Endothelial cell of hepatic sinusoid (primary cell): ENCODE measurements around the gene CACNA1C.

Experiments
- in situ Hi-C: cut with HindIII; loops from 2 replicates; pipeline ENCODE4 v1.10.0; 2017; ENCODE audit warnings: low sequenced_read_pairs

The CACNA1C gene

DNA sequence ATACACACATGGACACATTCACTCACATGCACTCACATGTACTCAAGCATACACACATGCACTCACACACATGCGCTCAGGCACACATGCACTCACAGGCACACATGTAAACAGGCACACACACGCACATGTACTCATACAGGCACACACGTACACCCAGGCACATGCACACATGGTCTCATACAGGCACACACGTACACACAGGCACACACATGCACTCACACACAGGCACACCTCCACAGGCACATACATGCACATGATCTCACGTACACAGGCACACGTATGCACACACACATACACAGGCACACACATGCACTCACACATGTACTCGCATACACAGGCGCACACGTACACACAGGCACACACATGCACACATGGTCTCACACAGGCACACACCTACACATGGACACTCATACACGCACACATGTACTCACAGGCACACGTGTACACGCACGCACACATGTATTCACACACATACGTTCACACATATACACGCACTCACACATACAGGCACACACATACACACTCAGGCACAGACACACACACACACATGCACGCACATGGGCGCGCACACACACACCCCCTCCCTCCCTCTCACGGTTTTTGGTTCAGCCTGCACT lies 138.9 kb downstream of the CACNA1C start:
- in situ Hi-C loops = no loop called here

DNA sequence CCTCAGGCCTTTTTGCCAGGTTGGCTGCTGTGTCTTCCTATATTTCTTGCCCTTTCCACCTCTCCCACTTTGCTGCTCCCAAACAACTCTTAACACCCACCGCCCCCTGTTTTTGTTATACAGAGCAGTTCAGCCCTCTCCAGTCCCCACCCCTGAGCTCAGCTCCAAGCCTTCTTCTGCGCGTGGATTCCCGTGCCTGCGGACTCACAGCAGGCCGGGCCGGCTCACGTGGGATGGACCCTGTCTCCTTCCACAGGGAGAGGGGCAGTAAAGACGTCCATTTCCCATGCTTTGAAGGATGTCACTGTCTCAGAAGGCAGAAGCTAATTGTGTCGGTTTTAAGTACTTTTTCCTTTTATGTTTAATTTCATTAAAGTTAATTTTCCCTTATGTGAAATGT lies 139.4 kb downstream of the CACNA1C start:
- in situ Hi-C loops = no loop called here

DNA sequence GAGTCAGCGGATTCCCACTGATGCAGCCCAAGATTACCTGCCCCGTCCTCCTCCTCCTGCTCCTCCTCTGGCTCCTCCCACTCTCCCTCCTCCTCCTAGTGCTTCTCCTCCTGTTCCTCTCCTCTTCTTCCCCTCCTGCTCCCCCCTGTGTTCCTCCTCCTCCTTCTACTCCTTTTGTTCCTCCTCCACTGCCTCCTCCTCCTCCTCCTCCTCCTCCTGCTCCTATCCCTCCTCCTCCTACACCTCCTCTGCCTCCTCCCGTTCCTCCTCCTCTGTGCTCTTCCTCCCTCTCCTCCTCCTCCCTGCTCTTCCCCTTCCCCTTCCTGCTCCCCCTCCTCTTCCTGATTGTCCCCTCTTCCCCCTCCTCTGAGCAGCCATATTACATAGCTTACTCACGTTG lies 141.3 kb downstream of the CACNA1C start:
- in situ Hi-C loops = no loop called here

DNA sequence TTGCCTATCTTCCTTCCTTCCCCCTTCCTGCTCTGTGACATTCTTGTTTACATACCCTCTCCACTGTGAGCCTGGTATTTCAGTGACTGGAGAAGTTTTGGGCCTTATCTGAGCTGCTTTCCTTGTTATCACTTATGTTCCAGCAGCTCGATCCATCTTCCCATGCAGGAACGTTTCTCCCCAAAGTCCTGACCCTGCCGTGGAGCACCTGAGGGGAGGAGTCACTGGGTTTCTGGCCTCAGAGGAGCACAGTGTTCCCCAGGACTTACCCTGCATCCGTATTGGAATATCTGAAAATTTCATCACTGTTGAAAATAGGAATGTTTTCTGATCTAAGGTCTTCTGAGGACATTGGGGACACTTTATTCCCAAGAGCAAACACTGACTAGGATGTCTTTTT lies 141.8 kb downstream of the CACNA1C start:
- in situ Hi-C loops = no loop called here

GRCh38 chr12:2195085-2195484 lies 142.3 kb downstream of the CACNA1C start:
- in situ Hi-C loops = no loop called here

- in situ Hi-C loops = no loop called here
Measured at GRCh38 chr12:2198005-2198501, 145.3 kb downstream of the CACNA1C start.

- in situ Hi-C loops = no loop called here
Measured at GRCh38 chr12:2198542-2198941, 145.8 kb downstream of the CACNA1C start.

GRCh38 chr12:2205996-2206395 lies 153.2 kb downstream of the CACNA1C start:
- in situ Hi-C loops = no loop called here

DNA sequence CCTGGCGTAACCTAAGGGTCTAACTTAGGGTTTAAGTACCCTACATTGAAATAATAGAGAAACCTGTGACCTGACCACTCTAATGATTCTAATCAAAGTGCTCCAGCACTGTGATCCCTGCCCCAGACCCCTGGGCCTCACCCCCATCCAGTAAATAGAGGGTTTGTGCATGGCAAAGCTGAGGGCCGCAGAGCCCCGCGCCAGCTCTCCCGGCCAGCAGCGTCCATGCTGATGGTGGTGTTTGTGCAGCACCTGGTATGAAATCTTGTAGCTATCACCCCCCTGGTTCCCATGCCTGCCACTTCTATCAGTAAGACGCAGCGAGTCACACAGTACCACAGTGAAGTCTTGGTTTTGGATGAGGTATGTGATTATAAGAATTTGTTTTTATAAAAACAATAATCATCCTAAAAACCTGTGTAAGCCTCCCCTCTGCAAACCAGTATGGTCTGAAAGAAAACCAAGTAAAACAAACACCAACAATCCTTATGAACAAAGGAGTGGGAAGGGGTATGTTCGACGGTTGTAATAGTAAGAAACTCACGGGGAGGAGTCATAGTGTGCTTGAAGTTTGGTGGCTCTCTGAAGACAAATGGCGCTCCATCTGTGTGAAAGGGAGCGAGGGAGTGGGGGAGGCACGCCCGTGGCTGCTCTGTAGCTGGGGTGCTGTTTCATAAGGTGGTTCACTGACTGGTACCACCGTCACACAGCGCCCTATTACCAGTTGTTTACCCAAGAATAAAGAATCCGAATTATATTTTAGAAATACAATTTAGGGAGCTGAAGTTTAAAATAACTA lies 156.2 kb downstream of the CACNA1C start:
- in situ Hi-C loops = no loop called here

- in situ Hi-C loops = no loop called here
Measured at GRCh38 chr12:2211119-2211518, 158.3 kb downstream of the CACNA1C start.

DNA sequence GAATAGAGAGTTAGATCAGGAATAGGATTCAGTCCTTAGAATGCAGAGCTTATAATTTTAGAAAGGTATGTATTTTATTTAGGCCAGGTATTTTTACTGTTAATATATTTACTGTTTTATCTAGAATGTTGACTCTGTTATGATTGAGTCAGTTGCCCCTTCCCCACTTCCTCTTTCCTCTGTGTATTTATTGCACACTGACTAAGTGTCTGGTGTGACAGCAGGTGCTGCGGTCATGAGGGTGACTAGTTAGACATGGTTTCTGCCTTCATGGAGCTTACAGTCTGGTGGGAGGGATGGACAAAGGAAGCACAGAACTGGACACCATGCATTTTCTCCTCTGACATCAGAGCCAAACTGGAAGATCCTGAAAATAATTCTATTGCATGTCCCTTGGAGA lies 159.8 kb downstream of the CACNA1C start:
- in situ Hi-C loops = no loop called here

- in situ Hi-C loops = no loop called here
Measured at GRCh38 chr12:2212971-2213869, 160.4 kb downstream of the CACNA1C start.

GRCh38 chr12:2214411-2214810 lies 161.6 kb downstream of the CACNA1C start:
- in situ Hi-C loops = no loop called here

DNA sequence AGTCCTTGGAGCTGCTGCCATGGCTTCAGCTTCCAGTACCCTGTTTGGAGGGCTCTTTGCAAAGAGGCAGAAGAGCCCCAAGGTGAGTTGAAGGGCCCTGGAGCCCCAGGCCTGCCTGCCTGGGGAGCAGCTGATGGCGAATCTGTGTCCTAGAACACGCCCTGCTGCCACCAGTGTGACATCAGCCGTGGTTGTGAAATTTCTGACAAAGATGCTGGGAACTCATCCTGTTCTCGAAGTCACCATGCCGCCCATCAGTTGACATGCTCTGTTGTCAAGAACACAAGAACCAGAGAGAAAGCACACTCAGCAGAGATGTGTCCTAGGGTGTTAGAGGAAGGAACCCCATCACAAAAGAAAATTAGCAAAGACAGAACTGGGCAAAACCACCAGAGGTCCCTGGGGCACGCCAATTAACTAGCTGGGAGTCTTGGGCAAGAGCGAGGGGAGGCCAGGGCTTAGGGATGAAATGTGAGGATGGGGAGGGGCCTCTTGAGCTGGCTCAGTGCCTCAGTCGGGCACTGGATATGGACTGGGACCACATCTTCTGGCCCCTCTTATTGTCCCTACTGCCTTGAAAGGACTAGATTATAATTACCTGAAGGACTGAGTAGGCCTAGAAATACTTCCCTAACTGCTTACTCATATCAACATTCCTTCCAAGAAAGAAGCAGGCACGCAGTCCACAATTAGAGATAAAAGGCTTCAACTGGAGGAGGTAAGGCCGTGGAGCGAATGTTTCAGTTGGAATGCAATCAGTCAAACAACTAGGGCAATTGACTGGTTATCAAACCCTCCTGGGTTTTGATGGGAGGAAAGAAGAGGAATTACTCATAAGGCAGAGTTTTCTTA lies 163.1 kb downstream of the CACNA1C start:
- in situ Hi-C loops = no loop called here

GRCh38 chr12:2218706-2219105 lies 165.9 kb downstream of the CACNA1C start:
- in situ Hi-C loops = no loop called here

GRCh38 chr12:2221030-2221621 lies 168.3 kb downstream of the CACNA1C start:
- in situ Hi-C loops = no loop called here

DNA sequence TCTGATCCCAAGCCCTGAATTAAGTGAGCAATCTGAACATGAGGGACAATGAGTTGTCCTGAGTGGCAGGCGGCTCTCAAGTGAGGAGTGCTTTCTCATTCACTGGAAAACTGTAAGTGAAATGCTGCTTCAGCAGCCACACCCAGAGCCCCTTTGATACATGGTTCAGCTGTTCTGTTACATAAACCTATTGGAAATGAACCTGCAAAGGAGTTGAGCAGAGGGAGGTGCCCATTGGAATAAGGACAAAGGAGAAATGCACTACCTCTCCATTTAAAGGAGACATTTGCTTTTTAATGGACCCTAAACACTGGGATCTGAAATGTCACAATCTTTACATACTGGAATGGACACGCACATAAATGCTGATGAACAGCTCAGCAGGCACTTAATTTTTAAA lies 169.9 kb downstream of the CACNA1C start:
- in situ Hi-C loops = no loop called here

DNA sequence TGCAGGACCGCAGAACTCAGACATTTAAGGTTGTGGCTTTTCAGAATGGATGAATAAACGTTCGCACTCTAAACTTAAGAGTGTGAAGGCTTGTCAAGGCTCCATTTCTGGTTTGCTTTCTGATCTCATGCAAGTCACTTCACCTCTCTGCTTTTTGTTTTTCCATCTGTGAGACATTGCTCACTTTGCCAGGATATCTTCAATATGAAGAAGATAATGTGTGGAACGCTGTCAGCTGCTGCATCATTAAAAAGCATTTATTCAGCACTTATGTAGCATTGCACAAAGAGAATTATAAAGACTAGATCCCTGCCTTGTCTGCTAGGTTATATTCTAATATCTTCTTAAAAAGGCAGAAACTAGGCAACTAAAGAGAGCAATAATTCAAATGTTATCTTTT lies 172.2 kb downstream of the CACNA1C start:
- in situ Hi-C loops = no loop called here

DNA sequence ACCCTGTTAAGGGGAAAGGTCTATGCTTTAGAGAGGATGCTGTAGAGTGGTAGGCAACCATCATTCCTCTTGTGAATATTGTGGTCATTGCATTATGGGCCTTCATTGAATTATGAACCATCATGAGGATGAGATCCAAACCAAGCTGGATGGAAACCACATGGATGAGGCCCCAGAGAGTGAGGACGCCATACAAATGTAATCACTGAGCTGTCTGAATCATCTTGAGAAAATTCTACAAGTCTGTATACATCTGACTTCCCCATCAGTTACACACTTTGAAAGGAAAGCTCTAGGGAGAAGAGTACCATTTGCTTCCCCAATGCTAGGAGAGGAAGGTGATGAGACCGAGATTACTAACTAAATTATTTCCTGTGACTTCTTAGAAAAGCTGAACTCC lies 172.9 kb downstream of the CACNA1C start:
- in situ Hi-C loops = no loop called here

DNA sequence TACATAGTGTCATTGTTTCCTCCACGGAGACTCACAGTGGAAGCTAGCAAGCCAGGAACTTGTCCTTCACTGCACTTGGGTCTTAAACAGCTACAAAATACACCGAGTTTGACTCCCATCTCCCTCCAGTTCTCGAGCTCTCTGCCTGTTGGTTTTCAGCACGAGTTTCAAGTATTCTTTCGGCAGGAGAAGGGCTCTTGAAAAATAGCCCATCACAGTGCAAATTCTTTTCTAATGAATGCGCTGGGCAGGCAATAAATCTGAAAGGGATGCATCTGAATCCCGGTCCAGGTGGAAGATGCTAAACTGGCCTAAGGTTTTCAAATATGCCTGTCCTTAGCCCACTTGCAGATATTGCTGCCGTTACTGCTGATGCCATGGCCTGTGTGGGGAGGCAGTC lies 173.9 kb downstream of the CACNA1C start:
- in situ Hi-C loops = no loop called here
